GM18861 (cell line): Measurements from ENCODE around the gene AMER3.

ENCODE experiments used
- ATAC-seq: cut with Tn5 transposase; IDR thresholded peaks from one replicate; pipeline ENCODE4 v1.9.1; 2021; ENCODE audit not compliant: unreplicated experiment

AMER3 gene

DNA sequence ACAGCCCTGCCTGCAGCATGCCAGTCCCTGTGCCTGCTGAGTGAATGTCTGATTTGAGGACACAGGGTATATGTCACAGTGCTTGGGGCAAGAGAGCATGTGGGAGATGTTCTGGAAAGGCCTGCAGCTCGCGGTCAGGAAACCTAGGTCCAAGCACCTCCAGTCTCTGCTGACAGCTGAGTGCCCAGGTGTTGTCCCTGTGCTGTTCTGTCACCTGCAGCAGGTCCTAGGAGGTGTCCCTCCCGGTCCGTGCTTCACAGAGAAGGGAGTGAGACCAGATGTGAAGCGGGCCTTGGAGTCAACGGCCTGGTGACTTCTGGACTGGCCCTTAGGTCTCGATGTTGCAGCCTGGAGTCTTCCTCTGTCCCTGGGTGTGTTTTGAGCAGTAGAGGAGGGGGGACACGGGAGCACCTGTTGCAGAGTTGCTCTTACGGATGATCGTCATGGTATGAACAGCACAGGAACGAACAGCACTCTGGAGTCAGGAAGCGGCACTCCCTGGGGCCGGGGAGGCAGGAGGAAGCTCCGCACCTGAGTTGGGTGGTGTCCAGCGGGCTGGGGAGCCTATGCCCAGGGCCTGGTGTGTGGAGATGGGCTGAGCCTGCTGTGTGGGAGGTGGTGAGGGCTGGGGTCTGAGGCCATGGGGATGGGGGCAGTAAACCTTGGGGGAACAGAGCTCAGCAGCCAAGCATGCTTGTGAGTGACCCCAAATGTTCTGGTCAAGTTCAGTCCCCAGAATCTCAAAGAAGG lies 59.8 kb downstream of the AMER3 start:
- ATAC-seq: no peak
